HG03175 (cell line): ENCODE measurements around the gene DBNDD2.
A peak's percentile ranks its signal among the peaks of the same experiment; 100 is the strongest.

Experiments used
- ATAC-seq: cut with Tn5 transposase; IDR thresholded peaks from one replicate; pipeline ENCODE4 v1.9.1; 2021; ENCODE audit warnings: mild to moderate bottlenecking, moderate library complexity; ENCODE audit not compliant: unreplicated experiment

DBNDD2 gene

GRCh38 chr20:45407783-45408645, at the start of gene DBNDD2:
TSS of gene DBNDD2 (plus strand) at chr20:45408289. CDS start at chr20:45408468, 179 bp downstream.
- ATAC-seq = no peak

GRCh38 chr20:45359069-45359405, 49.1 kb upstream of the DBNDD2 start:
- ATAC-seq = no peak

GRCh38 chr20:45359406-45360148, 48.5 kb upstream of the DBNDD2 start:
- no peak for ATAC-seq

GRCh38 chr20:45361793-45362192, 46.3 kb upstream of the DBNDD2 start:
- ATAC-seq = no peak

- ATAC-seq = peak; percentile 87
Measured at GRCh38 chr20:45362804-45363610, 45.1 kb upstream of the DBNDD2 start, which contains the start of gene SYS1. TSS of gene SYS1 (plus strand) at chr20:45363156. CDS start at chr20:45363532, 376 bp downstream.

- ATAC-seq = no peak
Measured at GRCh38 chr20:45363611-45364492, 44.2 kb upstream of the DBNDD2 start.

GRCh38 chr20:45365444-45365970, 42.6 kb upstream of the DBNDD2 start:
- ATAC-seq = no peak

GRCh38 chr20:45366192-45366591, 41.9 kb upstream of the DBNDD2 start:
- no peak for ATAC-seq

- ATAC-seq = no peak
Measured at GRCh38 chr20:45366631-45367030, 41.5 kb upstream of the DBNDD2 start.

- no peak for ATAC-seq
Measured at GRCh38 chr20:45367126-45367525, 41.0 kb upstream of the DBNDD2 start.

- peak; percentile 84 for ATAC-seq
Measured at GRCh38 chr20:45368221-45368980, 39.7 kb upstream of the DBNDD2 start.

GRCh38 chr20:45370571-45371160, 37.4 kb upstream of the DBNDD2 start:
- no peak for ATAC-seq

- ATAC-seq = no peak
Measured at GRCh38 chr20:45372241-45372640, 35.8 kb upstream of the DBNDD2 start.

GRCh38 chr20:45372646-45373352, 35.3 kb upstream of the DBNDD2 start:
- ATAC-seq = no peak

GRCh38 chr20:45373353-45374100, 34.6 kb upstream of the DBNDD2 start:
- peak; percentile 82 for ATAC-seq

- ATAC-seq = no peak
Measured at GRCh38 chr20:45374101-45374467, 34.0 kb upstream of the DBNDD2 start.

- ATAC-seq = no peak
Measured at GRCh38 chr20:45374966-45375365, 33.1 kb upstream of the DBNDD2 start.

GRCh38 chr20:45377269-45377668, 30.8 kb upstream of the DBNDD2 start:
- ATAC-seq = no peak
